Type B pancreatic cell (in vitro differentiated cells): ENCODE results near the gene HEG1. TPM values are rescaled to one million over a fixed set of nuclear protein-coding genes. Genes with fewer than 3 reads are reported as not detected.

Experiments
- DNase-seq: peaks from one replicate; pipeline ENCODE4 v3.0.0; 2021; ENCODE audit warnings: mixed read lengths; ENCODE audit not compliant: unreplicated experiment; ENCODE audit errors: extremely low spot score
- H3K27ac Mint-ChIP-seq: 2 replicates; pipeline ENCODE4 v1.8.0; 2021; ENCODE audit warnings: mild to moderate bottlenecking, mixed read lengths
- H3K27me3 Mint-ChIP-seq: 2 replicates; pipeline ENCODE4 v1.8.0; 2021; ENCODE audit warnings: mixed read lengths
- H3K36me3 Mint-ChIP-seq: 2 replicates; pipeline ENCODE4 v1.8.0; 2021; ENCODE audit warnings: mixed read lengths
- H3K4me1 Mint-ChIP-seq: one replicate; pipeline ENCODE4 v1.8.0; 2021; ENCODE audit warnings: mixed read lengths; ENCODE audit not compliant: unreplicated experiment
- H3K4me3 Mint-ChIP-seq: 2 replicates; pipeline ENCODE4 v1.8.0; 2021; ENCODE audit warnings: mild to moderate bottlenecking, mixed read lengths
- H3K9me3 Mint-ChIP-seq: 2 replicates; pipeline ENCODE4 v1.8.0; 2021; ENCODE audit warnings: mixed read lengths
- total RNA-seq: library from RNA; stranded (reverse); gene quantifications from 2 replicates; pipeline ENCODE4 v1.2.1, GENCODE V29; 2021; ENCODE audit warnings: low replicate concordance
- TF ChIP-seq, protein P1 (sequence below): fragments of 200-600 bp; sonication (generic); conservative IDR thresholded peaks from 2 replicates; pipeline ENCODE4 v1.5.0; 2021; ENCODE audit warnings: antibody characterized with exemption, mild to moderate bottlenecking

The HEG1 gene
- total RNA-seq, 1 donor from 2014 or later = 43.1 TPM

DNA sequence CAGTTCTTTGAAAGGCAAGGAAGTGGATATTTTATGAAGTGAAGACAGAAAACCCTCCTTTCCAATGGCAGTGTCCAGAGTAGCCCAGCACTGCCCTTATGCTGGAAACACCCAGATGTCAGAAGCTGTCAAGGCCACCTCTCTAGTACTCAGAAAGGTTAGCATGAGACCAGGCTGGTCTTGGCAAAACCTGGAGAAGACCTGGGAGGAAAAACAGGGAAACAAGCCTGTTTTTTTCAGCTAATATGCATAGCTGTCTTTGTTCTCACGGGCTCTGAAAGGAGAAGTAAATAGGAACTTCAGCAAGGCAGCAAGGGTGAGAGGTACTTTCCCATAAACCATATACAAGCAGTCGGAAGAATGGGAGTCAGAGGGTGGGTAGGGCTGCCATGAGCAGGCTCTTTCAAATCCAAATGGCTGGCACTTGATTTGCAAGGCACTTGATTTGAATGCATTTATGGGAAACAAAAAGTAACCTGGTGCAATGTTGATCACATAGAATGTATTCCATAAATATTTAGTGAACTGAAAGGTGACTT lies 55.8 kb downstream of the HEG1 start:
- Mint-ChIP-seq H3K27me3 (no peaks in the 10 kb centered on the region), H3K36me3 (peaks cover 9% of the 10 kb centered on the region), H3K4me3 (no peak overlapping the region), H3K9me3 (no peaks in the 10 kb centered on the region), H3K4me1 (peaks cover 31% of the 10 kb centered on the region), H3K27ac (no peak overlapping the region)
- DNase-seq = no peak
- TF ChIP-seq, protein P1, sequence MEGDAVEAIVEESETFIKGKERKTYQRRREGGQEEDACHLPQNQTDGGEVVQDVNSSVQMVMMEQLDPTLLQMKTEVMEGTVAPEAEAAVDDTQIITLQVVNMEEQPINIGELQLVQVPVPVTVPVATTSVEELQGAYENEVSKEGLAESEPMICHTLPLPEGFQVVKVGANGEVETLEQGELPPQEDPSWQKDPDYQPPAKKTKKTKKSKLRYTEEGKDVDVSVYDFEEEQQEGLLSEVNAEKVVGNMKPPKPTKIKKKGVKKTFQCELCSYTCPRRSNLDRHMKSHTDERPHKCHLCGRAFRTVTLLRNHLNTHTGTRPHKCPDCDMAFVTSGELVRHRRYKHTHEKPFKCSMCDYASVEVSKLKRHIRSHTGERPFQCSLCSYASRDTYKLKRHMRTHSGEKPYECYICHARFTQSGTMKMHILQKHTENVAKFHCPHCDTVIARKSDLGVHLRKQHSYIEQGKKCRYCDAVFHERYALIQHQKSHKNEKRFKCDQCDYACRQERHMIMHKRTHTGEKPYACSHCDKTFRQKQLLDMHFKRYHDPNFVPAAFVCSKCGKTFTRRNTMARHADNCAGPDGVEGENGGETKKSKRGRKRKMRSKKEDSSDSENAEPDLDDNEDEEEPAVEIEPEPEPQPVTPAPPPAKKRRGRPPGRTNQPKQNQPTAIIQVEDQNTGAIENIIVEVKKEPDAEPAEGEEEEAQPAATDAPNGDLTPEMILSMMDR = no peak

DNA sequence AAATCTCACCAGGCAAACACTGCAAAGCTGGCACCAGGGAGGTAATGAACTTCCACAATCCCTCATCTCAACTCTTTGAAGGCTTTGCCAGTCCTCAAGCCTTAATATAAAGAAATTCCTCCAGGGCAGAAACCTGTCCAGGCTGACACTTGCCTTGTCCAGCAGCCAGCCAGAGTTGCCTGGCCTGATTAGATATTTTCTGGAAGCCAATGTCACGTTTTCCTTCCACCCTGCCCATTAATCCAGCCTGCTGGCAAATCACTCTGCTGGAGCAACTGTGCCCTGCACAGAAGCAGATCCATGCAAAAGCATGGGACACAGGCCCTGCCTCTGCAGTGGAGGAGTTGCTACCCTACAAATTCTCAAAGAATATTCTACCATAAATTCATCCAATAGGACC lies 56.5 kb downstream of the HEG1 start:
- peaks cover 31% of the 10 kb centered on the region for H3K4me1 Mint-ChIP-seq
- DNase-seq = no peak
- no peaks in the 10 kb centered on the region for H3K27me3 Mint-ChIP-seq
- no peak overlapping the region for H3K27ac Mint-ChIP-seq
- TF ChIP-seq, protein P1 = no peak
- no peaks in the 10 kb centered on the region for H3K9me3 Mint-ChIP-seq
- peaks cover 9% of the 10 kb centered on the region for H3K36me3 Mint-ChIP-seq
- no peak overlapping the region for H3K4me3 Mint-ChIP-seq

DNA sequence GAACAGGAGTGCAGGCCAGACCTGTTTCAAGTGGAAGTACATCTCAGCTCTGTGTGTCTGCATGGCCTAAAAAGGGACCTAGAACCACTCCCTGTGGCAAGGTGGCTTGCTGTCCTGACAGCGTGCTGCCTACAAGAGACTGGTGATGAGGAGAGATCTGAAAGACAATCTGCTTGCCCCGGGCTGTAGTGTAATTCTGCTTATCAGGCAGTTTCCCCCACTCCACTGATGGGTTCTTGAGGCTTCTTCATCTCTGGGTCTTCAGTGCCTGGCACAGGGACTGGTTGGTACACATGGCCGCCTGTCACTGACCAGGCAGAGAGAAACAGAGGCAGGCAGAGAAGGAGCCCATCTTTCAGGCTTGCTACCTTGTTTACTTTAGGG lies 57.6 kb downstream of the HEG1 start:
- no peak for DNase-seq
- Mint-ChIP-seq H3K9me3 (no peaks in the 10 kb centered on the region), H3K36me3 (peaks cover 9% of the 10 kb centered on the region), H3K27ac (no peak overlapping the region), H3K4me1 (peaks cover 24% of the 10 kb centered on the region), H3K4me3 (no peak overlapping the region), H3K27me3 (no peaks in the 10 kb centered on the region)
- TF ChIP-seq, protein P1 = no peak

DNA sequence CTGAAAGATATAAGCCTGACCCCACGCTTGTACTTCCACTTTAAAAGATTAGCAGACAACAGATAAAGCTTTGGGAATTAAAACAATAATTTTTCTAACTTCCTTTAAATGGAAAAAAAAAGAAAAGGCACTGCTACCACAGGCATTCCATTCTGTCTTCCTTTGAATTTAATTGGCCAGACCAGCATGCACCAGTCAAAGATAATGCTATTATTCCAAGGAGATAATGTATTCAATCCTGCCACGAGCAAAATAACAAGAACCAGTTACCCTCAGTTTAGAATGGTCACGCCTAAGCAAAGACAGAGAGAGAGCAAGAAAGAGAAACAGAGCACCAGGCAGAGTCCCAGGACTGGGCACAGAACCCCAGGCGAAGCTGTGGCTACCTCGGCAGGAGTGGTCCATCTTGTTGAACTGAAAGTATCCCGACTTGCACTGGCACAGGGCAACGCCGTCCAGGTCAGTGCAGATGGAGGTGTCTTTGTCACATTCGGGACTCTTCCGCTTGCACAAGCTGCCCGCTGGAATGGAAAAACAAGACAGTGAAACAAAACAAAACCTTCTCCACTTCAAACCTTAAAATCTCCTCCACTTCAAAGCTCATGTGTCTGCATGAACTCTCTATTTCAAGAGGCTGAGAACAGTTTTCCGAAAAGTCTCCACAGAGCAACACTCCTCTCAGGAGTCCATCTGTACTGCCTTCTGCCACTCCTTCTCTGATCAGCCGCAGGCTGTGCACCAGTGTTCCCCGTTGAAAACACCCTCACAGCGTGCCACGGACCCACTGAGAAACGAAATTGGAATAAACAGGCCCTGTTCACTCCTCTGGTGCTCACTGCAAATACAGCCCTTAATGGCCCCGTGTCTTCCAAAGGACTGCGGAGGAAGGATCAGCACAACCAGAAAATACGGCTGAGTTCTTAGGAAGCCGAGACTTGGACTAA lies 58.2 kb downstream of the HEG1 start:
- Mint-ChIP-seq H3K4me1 (peaks cover 17% of the 10 kb centered on the region), H3K9me3 (no peaks in the 10 kb centered on the region)

DNA sequence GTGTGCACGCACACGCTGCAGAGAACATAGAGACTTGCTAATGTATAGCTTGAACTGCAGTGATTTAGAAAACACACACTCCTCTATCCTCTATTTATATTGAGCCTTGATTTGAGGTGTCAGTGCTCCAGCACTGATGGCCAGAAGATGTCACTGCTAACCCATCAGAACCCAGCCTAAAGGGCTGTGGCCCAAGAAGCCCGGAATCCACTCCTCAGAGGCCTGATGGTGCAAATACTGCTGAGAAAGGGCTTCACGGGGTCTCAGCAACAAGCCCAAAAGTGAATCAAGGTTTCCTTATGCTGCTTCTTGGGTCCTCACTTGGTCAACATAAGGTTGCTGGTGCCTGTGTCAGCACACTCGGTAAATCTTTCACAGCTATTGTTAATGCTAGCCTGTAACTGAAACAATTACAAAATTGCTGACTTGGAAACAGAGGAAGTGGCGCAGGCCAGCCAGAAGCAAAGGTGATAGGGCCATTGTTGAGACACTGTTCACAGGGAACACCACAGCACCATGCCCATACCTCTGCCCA lies 60.3 kb downstream of the HEG1 start:
- TF ChIP-seq, protein P1 = peak; percentile 83
- Mint-ChIP-seq H3K27me3 (no peaks in the 10 kb centered on the region), H3K4me1 (peaks cover 17% of the 10 kb centered on the region), H3K36me3 (peaks cover 8% of the 10 kb centered on the region), H3K27ac (no peak overlapping the region), H3K9me3 (no peaks in the 10 kb centered on the region), H3K4me3 (no peak overlapping the region)
- no peak for DNase-seq

More for the DNA sequence above, 58.2 kb downstream of the HEG1 start:
- no peak overlapping the region for H3K27ac Mint-ChIP-seq
- no peaks in the 10 kb centered on the region for H3K27me3 Mint-ChIP-seq
- TF ChIP-seq, protein P1 = no peak
- H3K36me3 Mint-ChIP-seq = peaks cover 9% of the 10 kb centered on the region
- DNase-seq = no peak
- H3K4me3 Mint-ChIP-seq = no peak overlapping the region
